ENCODE data around the gene C1orf167. TPM values are rescaled to one million over a fixed set of nuclear protein-coding genes. Genes with fewer than 3 reads are reported as not detected.

C1orf167 gene
- total and polyA plus RNA-seq, 10 of the 15 experiments (the other 5 are each of a cell fraction or from before 2014, with no cell fraction given), result 0.17 to 0.31 TPM; not detected in 8

DNA sequence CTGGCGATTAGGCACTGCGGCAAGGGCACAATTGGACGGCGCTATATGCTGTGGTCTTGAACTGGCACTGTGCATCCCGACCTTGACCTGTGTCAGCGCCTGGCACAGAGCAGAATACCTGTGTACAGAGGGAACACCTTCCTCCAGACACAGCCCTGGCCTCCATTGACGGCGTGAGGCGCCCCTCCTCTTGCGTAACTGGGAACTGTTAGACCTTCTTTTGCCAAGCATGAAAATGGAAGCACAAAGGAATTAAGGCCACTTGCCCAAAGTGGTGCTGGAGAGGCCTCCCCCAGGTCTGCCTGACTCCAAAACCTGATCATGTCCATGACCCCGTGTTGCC is 32.9 kb upstream of the C1orf167 start (continued):
- TF ChIP-seq, protein P1, sequence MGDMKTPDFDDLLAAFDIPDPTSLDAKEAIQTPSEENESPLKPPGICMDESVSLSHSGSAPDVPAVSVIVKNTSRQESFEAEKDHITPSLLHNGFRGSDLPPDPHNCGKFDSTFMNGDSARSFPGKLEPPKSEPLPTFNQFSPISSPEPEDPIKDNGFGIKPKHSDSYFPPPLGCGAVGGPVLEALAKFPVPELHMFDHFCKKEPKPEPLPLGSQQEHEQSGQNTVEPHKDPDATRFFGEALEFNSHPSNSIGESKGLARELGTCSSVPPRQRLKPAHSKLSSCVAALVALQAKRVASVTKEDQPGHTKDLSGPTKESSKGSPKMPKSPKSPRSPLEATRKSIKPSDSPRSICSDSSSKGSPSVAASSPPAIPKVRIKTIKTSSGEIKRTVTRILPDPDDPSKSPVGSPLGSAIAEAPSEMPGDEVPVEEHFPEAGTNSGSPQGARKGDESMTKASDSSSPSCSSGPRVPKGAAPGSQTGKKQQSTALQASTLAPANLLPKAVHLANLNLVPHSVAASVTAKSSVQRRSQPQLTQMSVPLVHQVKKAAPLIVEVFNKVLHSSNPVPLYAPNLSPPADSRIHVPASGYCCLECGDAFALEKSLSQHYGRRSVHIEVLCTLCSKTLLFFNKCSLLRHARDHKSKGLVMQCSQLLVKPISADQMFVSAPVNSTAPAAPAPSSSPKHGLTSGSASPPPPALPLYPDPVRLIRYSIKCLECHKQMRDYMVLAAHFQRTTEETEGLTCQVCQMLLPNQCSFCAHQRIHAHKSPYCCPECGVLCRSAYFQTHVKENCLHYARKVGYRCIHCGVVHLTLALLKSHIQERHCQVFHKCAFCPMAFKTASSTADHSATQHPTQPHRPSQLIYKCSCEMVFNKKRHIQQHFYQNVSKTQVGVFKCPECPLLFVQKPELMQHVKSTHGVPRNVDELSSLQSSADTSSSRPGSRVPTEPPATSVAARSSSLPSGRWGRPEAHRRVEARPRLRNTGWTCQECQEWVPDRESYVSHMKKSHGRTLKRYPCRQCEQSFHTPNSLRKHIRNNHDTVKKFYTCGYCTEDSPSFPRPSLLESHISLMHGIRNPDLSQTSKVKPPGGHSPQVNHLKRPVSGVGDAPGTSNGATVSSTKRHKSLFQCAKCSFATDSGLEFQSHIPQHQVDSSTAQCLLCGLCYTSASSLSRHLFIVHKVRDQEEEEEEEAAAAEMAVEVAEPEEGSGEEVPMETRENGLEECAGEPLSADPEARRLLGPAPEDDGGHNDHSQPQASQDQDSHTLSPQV (IDR thresholded peaks at IDR 0.05), result no peak
- no peak for TF ChIP-seq IRF5 (IDR thresholded peaks at IDR 0.05; ENCODE audit: borderline replicate concordance)
- no peak for TF ChIP-seq TCF3 (IDR thresholded peaks at IDR 0.05; ENCODE audit: borderline replicate concordance, insufficient read depth, low read depth, low read length)
- TF ChIP-seq FOXM1 (IDR thresholded peaks at IDR 0.05; ENCODE audit: low read depth, low read length), result no peak
- no peak for TF ChIP-seq CHD2 (IDR thresholded peaks at IDR 0.05; ENCODE audit: borderline replicate concordance, low read depth, low read length)
- TF ChIP-seq, protein P2, sequence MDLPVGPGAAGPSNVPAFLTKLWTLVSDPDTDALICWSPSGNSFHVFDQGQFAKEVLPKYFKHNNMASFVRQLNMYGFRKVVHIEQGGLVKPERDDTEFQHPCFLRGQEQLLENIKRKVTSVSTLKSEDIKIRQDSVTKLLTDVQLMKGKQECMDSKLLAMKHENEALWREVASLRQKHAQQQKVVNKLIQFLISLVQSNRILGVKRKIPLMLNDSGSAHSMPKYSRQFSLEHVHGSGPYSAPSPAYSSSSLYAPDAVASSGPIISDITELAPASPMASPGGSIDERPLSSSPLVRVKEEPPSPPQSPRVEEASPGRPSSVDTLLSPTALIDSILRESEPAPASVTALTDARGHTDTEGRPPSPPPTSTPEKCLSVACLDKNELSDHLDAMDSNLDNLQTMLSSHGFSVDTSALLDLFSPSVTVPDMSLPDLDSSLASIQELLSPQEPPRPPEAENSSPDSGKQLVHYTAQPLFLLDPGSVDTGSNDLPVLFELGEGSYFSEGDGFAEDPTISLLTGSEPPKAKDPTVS (IDR thresholded peaks at IDR 0.05; ENCODE audit: low read depth, low read length), result no peak
- TF ChIP-seq, protein P3, sequence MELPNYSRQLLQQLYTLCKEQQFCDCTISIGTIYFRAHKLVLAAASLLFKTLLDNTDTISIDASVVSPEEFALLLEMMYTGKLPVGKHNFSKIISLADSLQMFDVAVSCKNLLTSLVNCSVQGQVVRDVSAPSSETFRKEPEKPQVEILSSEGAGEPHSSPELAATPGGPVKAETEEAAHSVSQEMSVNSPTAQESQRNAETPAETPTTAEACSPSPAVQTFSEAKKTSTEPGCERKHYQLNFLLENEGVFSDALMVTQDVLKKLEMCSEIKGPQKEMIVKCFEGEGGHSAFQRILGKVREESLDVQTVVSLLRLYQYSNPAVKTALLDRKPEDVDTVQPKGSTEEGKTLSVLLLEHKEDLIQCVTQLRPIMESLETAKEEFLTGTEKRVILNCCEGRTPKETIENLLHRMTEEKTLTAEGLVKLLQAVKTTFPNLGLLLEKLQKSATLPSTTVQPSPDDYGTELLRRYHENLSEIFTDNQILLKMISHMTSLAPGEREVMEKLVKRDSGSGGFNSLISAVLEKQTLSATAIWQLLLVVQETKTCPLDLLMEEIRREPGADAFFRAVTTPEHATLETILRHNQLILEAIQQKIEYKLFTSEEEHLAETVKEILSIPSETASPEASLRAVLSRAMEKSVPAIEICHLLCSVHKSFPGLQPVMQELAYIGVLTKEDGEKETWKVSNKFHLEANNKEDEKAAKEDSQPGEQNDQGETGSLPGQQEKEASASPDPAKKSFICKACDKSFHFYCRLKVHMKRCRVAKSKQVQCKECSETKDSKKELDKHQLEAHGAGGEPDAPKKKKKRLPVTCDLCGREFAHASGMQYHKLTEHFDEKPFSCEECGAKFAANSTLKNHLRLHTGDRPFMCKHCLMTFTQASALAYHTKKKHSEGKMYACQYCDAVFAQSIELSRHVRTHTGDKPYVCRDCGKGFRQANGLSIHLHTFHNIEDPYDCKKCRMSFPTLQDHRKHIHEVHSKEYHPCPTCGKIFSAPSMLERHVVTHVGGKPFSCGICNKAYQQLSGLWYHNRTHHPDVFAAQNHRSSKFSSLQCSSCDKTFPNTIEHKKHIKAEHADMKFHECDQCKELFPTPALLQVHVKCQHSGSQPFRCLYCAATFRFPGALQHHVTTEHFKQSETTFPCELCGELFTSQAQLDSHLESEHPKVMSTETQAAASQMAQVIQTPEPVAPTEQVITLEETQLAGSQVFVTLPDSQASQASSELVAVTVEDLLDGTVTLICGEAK (IDR thresholded peaks at IDR 0.05; ENCODE audit: borderline replicate concordance), result no peak
- no peak for TF ChIP-seq HDAC2 (IDR thresholded peaks at IDR 0.05)
- TF ChIP-seq CHD1 (IDR thresholded peaks at IDR 0.05; ENCODE audit: low read depth, low read length), result no peak
- TF ChIP-seq USF1 (IDR thresholded peaks at IDR 0.05; ENCODE audit: borderline replicate concordance, extremely low read length, insufficient read depth, low read depth, low read length), result no peak
- TF ChIP-seq IKZF2 (IDR thresholded peaks at IDR 0.05), result no peak
